ENCODE measurements around the gene CALML3.
"Not testable (repeated sequence)": the region's sequence is repeated elsewhere in the genome, so short reads cannot be mapped to it uniquely, and the experiment has no call there.

Gene CALML3

GRCh38 chr10:5524641-5525560 is at the start of gene CALML3:
CALML3 (plus strand) TSS chr10:5524961; CDS start chr10:5525086, 125 bp downstream.
- no peak for DNase-seq

GRCh38 chr10:5475088-5475487 is 49.7 kb upstream of the CALML3 start:
- not testable (repeated sequence) for DNase-seq

- not testable (repeated sequence) for DNase-seq
Measured at GRCh38 chr10:5475974-5476807, 48.6 kb upstream of the CALML3 start.

GRCh38 chr10:5476918-5477525 is 47.7 kb upstream of the CALML3 start:
- no peak for DNase-seq

GRCh38 chr10:5477948-5478693 is 46.6 kb upstream of the CALML3 start:
- no peak for DNase-seq

- no peak for DNase-seq
Measured at GRCh38 chr10:5478694-5479305, 46.0 kb upstream of the CALML3 start.

- no peak for DNase-seq
Measured at GRCh38 chr10:5479481-5480161, 45.1 kb upstream of the CALML3 start.

- no peak for DNase-seq
Measured at GRCh38 chr10:5480162-5480941, 44.4 kb upstream of the CALML3 start.

- DNase-seq = no peak
Measured at GRCh38 chr10:5481121-5481520, 43.6 kb upstream of the CALML3 start.

GRCh38 chr10:5482016-5482415 is 42.7 kb upstream of the CALML3 start:
- no peak for DNase-seq

GRCh38 chr10:5484205-5484604 is 40.6 kb upstream of the CALML3 start:
- DNase-seq = no peak

- DNase-seq = no peak
Measured at GRCh38 chr10:5485290-5485689, 39.5 kb upstream of the CALML3 start.

GRCh38 chr10:5485948-5486852 is 38.6 kb upstream of the CALML3 start:
- DNase-seq = no peak

GRCh38 chr10:5486853-5487235 is 37.9 kb upstream of the CALML3 start:
- DNase-seq = no peak

GRCh38 chr10:5488272-5489161 is 36.2 kb upstream of the CALML3 start:
- no peak for DNase-seq

- DNase-seq = no peak
Measured at GRCh38 chr10:5490032-5490431, 34.7 kb upstream of the CALML3 start.

- no peak for DNase-seq
Measured at GRCh38 chr10:5490698-5491464, 33.9 kb upstream of the CALML3 start.

GRCh38 chr10:5491477-5491876 is 33.3 kb upstream of the CALML3 start:
- DNase-seq = no peak
